H1 (cell line): ENCODE data around the gene ABCF3. TPM values are rescaled to one million over a fixed set of nuclear protein-coding genes. Genes with fewer than 3 reads are reported as not detected.

Experiments
- CTCF ChIA-PET: fragments of 300-600 bp; sonication (Branson Sonifier 250); formaldehyde crosslinking; loops from one replicate; lab custom pipeline; 2021; ENCODE audit not compliant: partially characterized antibody; lab: Charles Lee
- POLR2A ChIA-PET: fragments of 300-600 bp; sonication (Branson Sonifier 250); formaldehyde crosslinking; loops from one replicate; lab custom pipeline; 2021; ENCODE audit warnings: inconsistent platforms; ENCODE audit not compliant: partially characterized antibody; lab: Charles Lee
- DNase-seq, 2 experiments: peaks; one replicate each; pipeline versions ENCODE4 v3.0.0 to v3.0.0-alpha.2; 2010 to 2022; ENCODE audit warnings: low spot score in 2 of 2, low read depth in 1 of 2, mixed read lengths in 1 of 2
- FAIRE-seq: peaks from 2 replicates; lab custom pipeline; 2011; peaks lifted over from hg19 to GRCh38; lab: Jason Lieb, UNC
- H2AFZ ChIP-seq: 2 replicates; pipeline ENCODE4 v1.8.1; 2012; ENCODE audit warnings: low read length, inconsistent platforms
- H2AK5ac ChIP-seq: 2 replicates; pipeline ENCODE4 v1.6.1; 2013; ENCODE audit warnings: low read depth, low read length
- H2BK120ac ChIP-seq: replicated peaks from 2 replicates; pipeline ENCODE3; 2013; ENCODE audit warnings: low read depth, low read length, inconsistent platforms
- H2BK12ac ChIP-seq: 2 replicates; pipeline ENCODE4 v1.6.1; 2013; ENCODE audit warnings: low read depth, low read length
- H2BK15ac ChIP-seq: 2 replicates; pipeline ENCODE4 v1.6.1; 2013; ENCODE audit warnings: low read length
- H2BK20ac ChIP-seq: 2 replicates; pipeline ENCODE4 v1.6.1; 2013; ENCODE audit warnings: low read length
- H2BK5ac ChIP-seq: 2 replicates; pipeline ENCODE4 v1.6.1; 2013; ENCODE audit warnings: low read depth, low read length
- H3K14ac ChIP-seq: 2 replicates; pipeline ENCODE4 v1.6.1; 2013; ENCODE audit warnings: inconsistent platforms; ENCODE audit not compliant: insufficient read length
- H3K18ac ChIP-seq: 2 replicates; pipeline ENCODE4 v1.6.1; 2013; ENCODE audit warnings: low read length; ENCODE audit errors: extremely low read depth
- H3K23ac ChIP-seq: 2 replicates; pipeline ENCODE4 v1.6.1; 2013; ENCODE audit warnings: inconsistent platforms; ENCODE audit not compliant: insufficient read length
- H3K23me2 ChIP-seq: 2 replicates; pipeline ENCODE4 v1.6.1; 2013; ENCODE audit warnings: low read depth, low read length
- H3K27ac ChIP-seq: 2 replicates; pipeline ENCODE4 v1.6.1; 2011; ENCODE audit warnings: low read depth, low read length, inconsistent platforms
- H3K27me3 ChIP-seq, 4 experiments: replicated peaks in 1 of 4; 1 replicate in 1 of 4; 2 replicates in 3 of 4; pipeline versions ENCODE4 v1.6.1 to v1.8.1; 2011 to 2013; ENCODE audit warnings: low read length in 3 of 4, mild to moderate bottlenecking in 3 of 4, inconsistent platforms in 2 of 4, mixed read lengths in 2 of 4, moderate library complexity in 1 of 4; ENCODE audit not compliant: control insufficient read depth in 3 of 4, insufficient read depth in 3 of 4; ENCODE audit errors: extremely low read depth in 1 of 4
- H3K36me3 ChIP-seq, 4 experiments: 2 replicates each; pipeline versions ENCODE4 v1.6.1 to v1.8.1; 2011 to 2013; ENCODE audit warnings: mild to moderate bottlenecking in 4 of 4, low read length in 3 of 4, moderate library complexity in 2 of 4, control low read depth in 1 of 4, inconsistent platforms in 1 of 4; ENCODE audit not compliant: insufficient read depth in 4 of 4, control insufficient read depth in 2 of 4
- H3K4ac ChIP-seq: replicated peaks from 2 replicates; pipeline ENCODE3; 2013; ENCODE audit warnings: low read length, low read depth, mixed read lengths, inconsistent platforms; ENCODE audit not compliant: insufficient read length
- H3K4me1 ChIP-seq, 4 experiments: replicated peaks in 1 of 4; 1 replicate in 1 of 4; 2 replicates in 3 of 4; pipeline versions ENCODE4 v1.6.1 to v1.8.1; 2011 to 2013; ENCODE audit warnings: low read length in 3 of 4, inconsistent platforms in 2 of 4, mixed read lengths in 1 of 4; ENCODE audit not compliant: insufficient read depth in 4 of 4, control insufficient read depth in 3 of 4
- H3K4me2 ChIP-seq, 2 experiments: 2 replicates each; pipeline versions ENCODE4 v1.6.1 to v1.8.1; 2011 to 2013; ENCODE audit warnings: low read depth in 2 of 2, low read length in 2 of 2, control low read depth in 1 of 2, inconsistent platforms in 1 of 2, mild to moderate bottlenecking in 1 of 2; ENCODE audit not compliant: insufficient read depth in 1 of 2
- H3K4me3 ChIP-seq, 4 experiments: fragments of 200-600, 300-600 bp in 1 of 4; sonication (generic), shearing (Covaris generic), sonication (Bioruptor Twin) in 1 of 4; 2 replicates each; pipeline versions ENCODE4 v1.5.1 to v1.8.1; 2011 to 2016; ENCODE audit warnings: low read length in 4 of 4, low read depth in 3 of 4, control low read depth in 2 of 4, inconsistent platforms in 2 of 4, mild to moderate bottlenecking in 2 of 4, mixed read lengths in 1 of 4, moderate library complexity in 1 of 4; ENCODE audit not compliant: insufficient read depth in 2 of 4; ENCODE audit errors: extremely low read depth in 1 of 4
- H3K56ac ChIP-seq: replicated peaks from 2 replicates; pipeline ENCODE3; 2013; ENCODE audit warnings: low read depth, mild to moderate bottlenecking, mixed read lengths, low read length, inconsistent platforms; ENCODE audit not compliant: insufficient read length
- H3K79me1 ChIP-seq: 2 replicates; pipeline ENCODE4 v1.6.1; 2013; ENCODE audit warnings: low read depth, low read length, control low read depth
- H3K79me2 ChIP-seq, 2 experiments: 2 replicates each; pipeline versions ENCODE4 v1.6.1 to v1.8.1; 2012 to 2013; ENCODE audit warnings: low read length in 2 of 2, mild to moderate bottlenecking in 2 of 2, inconsistent platforms in 1 of 2; ENCODE audit not compliant: insufficient read depth in 2 of 2, control insufficient read depth in 1 of 2
- H3K9ac ChIP-seq, 4 experiments: replicated peaks in 1 of 4; 1 replicate in 1 of 4; 2 replicates in 3 of 4; pipeline versions ENCODE4 v1.6.1 to v1.8.1; 2011 to 2013; ENCODE audit warnings: low read depth in 3 of 4, low read length in 3 of 4, control low read depth in 2 of 4, mild to moderate bottlenecking in 2 of 4, moderate library complexity in 2 of 4, inconsistent platforms in 1 of 4; ENCODE audit errors: extremely low read depth in 1 of 4
- H3K9me3 ChIP-seq, 2 experiments: 2 replicates each; pipeline versions ENCODE4 v1.6.1 to v1.8.1; 2012 to 2013; ENCODE audit warnings: mild to moderate bottlenecking in 2 of 2, moderate library complexity in 2 of 2, control low read depth in 1 of 2, inconsistent platforms in 1 of 2, low read depth in 1 of 2, low read length in 1 of 2, mixed read lengths in 1 of 2; ENCODE audit not compliant: insufficient read depth in 2 of 2
- H4K20me1 ChIP-seq, 2 experiments: replicated peaks in 1 of 2; 2 replicates each; pipeline versions ENCODE3 to v1.8.1; 2011 to 2013; ENCODE audit warnings: inconsistent platforms in 2 of 2, low read length in 2 of 2, mild to moderate bottlenecking in 1 of 2; ENCODE audit not compliant: insufficient read depth in 2 of 2, control insufficient read depth in 1 of 2
- H4K5ac ChIP-seq: 2 replicates; pipeline ENCODE4 v1.6.1; 2013; ENCODE audit warnings: low read length, low read depth, mixed read lengths, inconsistent platforms; ENCODE audit not compliant: insufficient read length
- H4K8ac ChIP-seq: 2 replicates; pipeline ENCODE4 v1.8.0; 2013; ENCODE audit warnings: mild to moderate bottlenecking, moderate library complexity, low read length, inconsistent platforms; ENCODE audit not compliant: insufficient read depth; ENCODE audit errors: extremely low read depth
- H4K91ac ChIP-seq: replicated peaks from 2 replicates; pipeline ENCODE3; 2013; ENCODE audit warnings: low read length, mixed read lengths, inconsistent platforms; ENCODE audit not compliant: insufficient read length
- GTF2F1 ChIP-seq: IDR thresholded peaks from 2 replicates; pipeline ENCODE4 v1.6.1; 2012; ENCODE audit warnings: low read depth, low read length, improper control_type of control experiment, borderline replicate concordance
- WGBS, 2 experiments: shearing (Covaris generic) in 1 of 2; methylation state at CpG; one replicate each; pipeline versions ENCODE4 v1.1.6 to v1.1.7; 2013 to 2015; ENCODE audit warnings: low lambda C conversion rate in 2 of 2, mixed read lengths in 2 of 2, inconsistent platforms in 1 of 2, low coverage in 1 of 2, missing lambda C conversion rate in 1 of 2; ENCODE audit not compliant: insufficient replicate concordance in 2 of 2, insufficient coverage in 1 of 2, insufficient read length in 1 of 2; ENCODE audit errors: extremely low coverage in 1 of 2, missing lambda C conversion rate in 1 of 2; 5-methylcytosine and 5-hydroxymethylcytosine counted together
- polyA plus RNA-seq, 7 experiments: library from polyadenylated mRNA; depleted of rRNA in 3 of 7; stranded (reverse) in 5 of 7; unstranded in 2 of 7; fragments of >200 nt in 5 of 7; fragments of 200-250 nt in 2 of 7; gene quantifications; 1 replicate in 5 of 7; 2 replicates in 1 of 7; 4 replicates in 1 of 7; pipeline versions ENCODE4 v1.2.1 to v1.2.3, GENCODE V29; 2011 to 2013; ENCODE audit warnings: missing spikeins in 2 of 7, mixed read lengths in 2 of 7
- total RNA-seq: library from RNA; stranded (reverse); fragmentation: NEBNext Ultra II Directional; extraction: Animal tissue kit (Norgen Biotek cat#: 25700); gene quantifications from 2 replicates; pipeline ENCODE4 v1.2.1, GENCODE V29; 2021

ABCF3 gene
- total and polyA plus RNA-seq, 2 of the 8 experiments (the other 6 are each of a cell fraction or from before 2014, with no cell fraction given) = 51.6 to 57.8 TPM

- Histone ChIP-seq H2BK5ac (no peak overlapping the region), H3K79me2 (peaks cover 0 to 2% of the 10 kb centered on the region in 2 experiments; a peak in 1 of 4 replicates), H4K5ac (no peak overlapping the region), H4K91ac (no peak overlapping the region), H3K4me2 (no peak overlapping the region), H3K27me3 (no peaks in the 10 kb centered on the region), H3K23ac (no peak overlapping the region), H3K9ac (no peak overlapping the region), H2BK120ac (no peak overlapping the region), H3K4me1 (no peaks in the 10 kb centered on the region)
- no peak for TF ChIP-seq GTF2F1
- TF ChIP-seq, all 59 proteins: peak for 0
- Histone ChIP-seq H2BK15ac (no peak overlapping the region), H3K4me3 (no peak overlapping the region), H3K27ac (no peak overlapping the region), H3K79me1 (peaks cover 2% of the 10 kb centered on the region; the same call in 1 of the 2 replicates), H3K36me3 (peaks cover 11 to 51% (median 34%) of the 10 kb centered on the region in 4 experiments), H2BK20ac (no peak overlapping the region), H3K4ac (no peak overlapping the region), H2AFZ (no peak overlapping the region), H4K20me1 (peaks cover 0 to 3% of the 10 kb centered on the region in 2 experiments), H2BK12ac (no peak overlapping the region), H3K18ac (no peak overlapping the region), H4K8ac (no peak overlapping the region), H2AK5ac (no peak overlapping the region), H3K56ac (no peak overlapping the region), H3K14ac (no peak overlapping the region), H3K23me2 (no peaks in the 10 kb centered on the region), H3K9me3 (no peaks in the 10 kb centered on the region)
- WGBS, 2 experiments = 93% methylated on average over 3 of the region's 3 CpGs; no CpG with 5 or more reads in 1 of the 2 experiments
- FAIRE-seq = no peak
- DNase-seq = no peak
- ChIA-PET POLR2A (interaction anchor here (1.6 to 4.6 kb wide), 2 partner anchors 8 to 97 kb away, joined by 5 to 26 read pairs; partner anchors contain the start of gene EIF2B5), CTCF (interaction anchor here (1.6 to 3.3 kb wide), 4 partner anchors 43 to 143 kb away, joined by 3 to 28 read pairs (median 12); partner anchors contain the start of gene ABCF3)
Observed at GRCh38 chr3:184143327-184143726, 42.7 kb upstream of the ABCF3 start.
